IPS DF 19.7 (cell line): ENCODE data around the gene RNPEP.
"Not testable (repeated sequence)": the region's sequence is repeated elsewhere in the genome, so short reads cannot be mapped to it uniquely, and the experiment has no call there.

Source experiments
- DNase-seq: peaks from one replicate; pipeline ENCODE4 v3.0.0-alpha.2; 2013; ENCODE audit warnings: low read depth, low spot score

The RNPEP gene

GRCh38 chr1:202034683-202035462, 52.4 kb downstream of the RNPEP start:
- no peak for DNase-seq

- no peak for DNase-seq
Observed at GRCh38 chr1:202036595-202037387, 54.3 kb downstream of the RNPEP start.

GRCh38 chr1:202037706-202038296, 55.4 kb downstream of the RNPEP start:
- DNase-seq, result no peak

- DNase-seq, result no peak
Observed at GRCh38 chr1:202038688-202039346, 56.4 kb downstream of the RNPEP start.

GRCh38 chr1:202045705-202046104, 63.3 kb downstream of the RNPEP start:
- DNase-seq, result no peak

GRCh38 chr1:202046227-202046626, 63.8 kb downstream of the RNPEP start:
- DNase-seq, result no peak

GRCh38 chr1:202046748-202047708, 64.6 kb downstream of the RNPEP start:
- no peak for DNase-seq

GRCh38 chr1:202047977-202048376, 65.5 kb downstream of the RNPEP start:
- no peak for DNase-seq

- DNase-seq, result no peak
Observed at GRCh38 chr1:202049129-202049528, 66.7 kb downstream of the RNPEP start.

- DNase-seq, result no peak
Observed at GRCh38 chr1:202054094-202054493, 71.6 kb downstream of the RNPEP start.

- DNase-seq, result not testable (repeated sequence)
Observed at GRCh38 chr1:202054673-202055072, 72.2 kb downstream of the RNPEP start.
